GM12878 (cell line): Measurements from ENCODE around the gene FAM156A. TPM values are rescaled to one million over a fixed set of nuclear protein-coding genes. Genes with fewer than 3 reads are reported as not detected.

ENCODE experiments used
- ASH2L ChIP-seq: fragments of 300-600, 200-600 bp; sonication (generic); IDR thresholded peaks from 2 replicates; pipeline ENCODE4 v1.6.1; 2017; ENCODE audit warnings: low read depth, mild to moderate bottlenecking, borderline replicate concordance
- BACH1 ChIP-seq: fragments of 450-650 bp; IDR thresholded peaks from 2 replicates; pipeline ENCODE4 v1.6.1; 2017; ENCODE audit warnings: mild to moderate bottlenecking, borderline replicate concordance
- CBX5 ChIP-seq: sonication (generic); IDR thresholded peaks from 2 replicates; pipeline ENCODE4 v1.6.1; 2016; ENCODE audit warnings: low read depth, moderate library complexity, mild to moderate bottlenecking, inconsistent platforms
- EED ChIP-seq: sonication (generic); IDR thresholded peaks from 2 replicates; pipeline ENCODE4 v1.6.1; 2016; ENCODE audit warnings: antibody characterized with exemption, low read depth
- EGR1 ChIP-seq, 2 experiments: IDR thresholded peaks; 1 replicate in 1 of 2; 2 replicates in 1 of 2; pipeline ENCODE4 v1.6.1; 2011 to 2012; ENCODE audit warnings: low read depth in 2 of 2, low read length in 2 of 2, borderline replicate concordance in 1 of 2, mild to moderate bottlenecking in 1 of 2, moderate library complexity in 1 of 2
- IKZF1 ChIP-seq: fragments of 450-650 bp; conservative IDR thresholded peaks from 2 replicates; pipeline ENCODE4 v1.6.1; 2017; ENCODE audit warnings: antibody characterized with exemption, mild to moderate bottlenecking
- KLF5 ChIP-seq: fragments of 450-650 bp; IDR thresholded peaks from 2 replicates; pipeline ENCODE4 v1.6.1; 2014; ENCODE audit warnings: mild to moderate bottlenecking; ENCODE audit not compliant: partially characterized antibody
- MEF2B ChIP-seq: fragments of 450-650 bp; IDR thresholded peaks from 2 replicates; pipeline ENCODE4 v1.6.1; 2018; ENCODE audit warnings: mild to moderate bottlenecking, moderate library complexity; ENCODE audit not compliant: partially characterized antibody, poor library complexity, severe bottlenecking
- MTA2 ChIP-seq: fragments of 450-650 bp; IDR thresholded peaks from 2 replicates; pipeline ENCODE4 v1.6.1; 2016; ENCODE audit warnings: low read depth, mild to moderate bottlenecking, moderate library complexity
- MYC ChIP-seq: IDR thresholded peaks from 2 replicates; pipeline ENCODE4 v1.6.1; 2011; ENCODE audit warnings: mild to moderate bottlenecking, low read length, moderate library complexity, inconsistent platforms; ENCODE audit not compliant: insufficient read depth, insufficient replicate concordance, insufficient read length, severe bottlenecking
- NFIC ChIP-seq: IDR thresholded peaks from 2 replicates; pipeline ENCODE4 v1.6.1; 2012; ENCODE audit warnings: low read depth, mild to moderate bottlenecking, inconsistent platforms, low read length, moderate library complexity
- NFYA ChIP-seq: IDR thresholded peaks from 2 replicates; pipeline ENCODE4 v1.6.1; 2011; ENCODE audit warnings: low read depth, mild to moderate bottlenecking, low read length, improper control_type of control experiment, borderline replicate concordance
- NR2C2 ChIP-seq: IDR thresholded peaks from 2 replicates; pipeline ENCODE4 v1.6.1; 2011; ENCODE audit warnings: borderline replicate concordance, low read depth; ENCODE audit not compliant: control insufficient read depth, insufficient read length
- PML ChIP-seq: IDR thresholded peaks from 2 replicates; pipeline ENCODE4 v1.6.1; 2012; ENCODE audit warnings: low read length, inconsistent platforms
- POLR2AphosphoS2 ChIP-seq: IDR thresholded peaks from 2 replicates; pipeline ENCODE4 v1.6.1; 2011; ENCODE audit warnings: low read depth, mild to moderate bottlenecking, low read length, improper control_type of control experiment, moderate library complexity
- RAD21 ChIP-seq: IDR thresholded peaks from 2 replicates; pipeline ENCODE4 v1.6.1; 2011; ENCODE audit warnings: mild to moderate bottlenecking, low read depth, low read length, moderate library complexity; ENCODE audit not compliant: insufficient read depth
- RAD51 ChIP-seq: fragments of 450-650 bp; IDR thresholded peaks from 2 replicates; pipeline ENCODE4 v1.6.1; 2016; ENCODE audit warnings: moderate library complexity, mild to moderate bottlenecking, inconsistent platforms
- RB1 ChIP-seq: fragments of 450-650 bp; formaldehyde crosslinking; IDR thresholded peaks from 2 replicates; pipeline ENCODE4 v1.6.1; 2017; ENCODE audit warnings: mild to moderate bottlenecking, borderline replicate concordance
- RBBP5 ChIP-seq: fragments of 200-600 bp; sonication (generic); conservative IDR thresholded peaks from 2 replicates; pipeline ENCODE4 v1.6.1; 2016
- SMARCA5 ChIP-seq: fragments of 450-650 bp; IDR thresholded peaks from 2 replicates; pipeline ENCODE4 v1.6.1; 2017; ENCODE audit warnings: mild to moderate bottlenecking
- SMC3 ChIP-seq: IDR thresholded peaks from 2 replicates; pipeline ENCODE4 v1.6.1; 2011; ENCODE audit warnings: low read length, improper control_type of control experiment, borderline replicate concordance
- SP1 ChIP-seq: IDR thresholded peaks from one replicate; pipeline ENCODE4 v1.6.1; 2011; ENCODE audit warnings: low read depth, low read length
- SREBF1 ChIP-seq: IDR thresholded peaks from 2 replicates; pipeline ENCODE4 v1.6.1; 2012; ENCODE audit warnings: mild to moderate bottlenecking, low read length
- TAF1 ChIP-seq: IDR thresholded peaks from 2 replicates; pipeline ENCODE4 v1.6.1; 2011; ENCODE audit warnings: mild to moderate bottlenecking, low read depth, low read length, borderline replicate concordance
- TBL1XR1 ChIP-seq: IDR thresholded peaks from 2 replicates; pipeline ENCODE4 v1.6.1; 2012; ENCODE audit warnings: low read depth, low read length, improper control_type of control experiment
- WRNIP1 ChIP-seq: IDR thresholded peaks from 2 replicates; pipeline ENCODE4 v1.6.1; 2011; ENCODE audit warnings: low read depth, low read length, improper control_type of control experiment, borderline replicate concordance
- polyA plus RNA-seq, 11 experiments: library from polyadenylated mRNA; depleted of rRNA in 4 of 11; unstranded in 6 of 11; stranded (reverse) in 5 of 11; fragments of >200 nt; fragmentation: Nextera tagmentation in 4 of 11; fragmentation: Illumina TruSeq in 1 of 11; extraction: Ambion mirVana in 4 of 11; extraction: Trizol in 1 of 11; gene quantifications; 1 replicate in 1 of 11; 2 replicates in 10 of 11; pipeline versions ENCODE4 v1.2.1 to v1.2.3, GENCODE V29; 2011 to 2016; ENCODE audit warnings: inconsistent platforms in 2 of 11, missing spikeins in 2 of 11, low read depth in 1 of 11
- total RNA-seq, 4 experiments: library from RNA; depleted of rRNA in 3 of 4; stranded (reverse); fragments of >200 nt in 3 of 4; fragmentation: Illumina TruSeq in 1 of 4; extraction: Trizol in 1 of 4; gene quantifications; 2 replicates each; pipeline versions ENCODE4 v1.2.1 to v1.2.3, GENCODE V29; 2013 to 2021
- TF ChIP-seq, protein P1 (sequence below): fragments of 450-650 bp; IDR thresholded peaks from 2 replicates; pipeline ENCODE4 v1.6.1; 2017; ENCODE audit warnings: low read depth, mild to moderate bottlenecking, moderate library complexity
- TF ChIP-seq, protein P2 (sequence below): IDR thresholded peaks from 2 replicates; pipeline ENCODE4 v1.6.1; 2011; ENCODE audit warnings: mild to moderate bottlenecking, low read depth, low read length, moderate library complexity; ENCODE audit not compliant: insufficient replicate concordance
- TF ChIP-seq, protein P3 (sequence below): IDR thresholded peaks from 2 replicates; pipeline ENCODE4 v1.6.1; 2012; ENCODE audit warnings: low read depth, low read length, improper control_type of control experiment

FAM156A gene
- total and polyA plus RNA-seq, 10 of the 15 experiments (the other 5 are each of a cell fraction or from before 2014, with no cell fraction given) = 2.9 to 25.2 (median 16.3) TPM

DNA sequence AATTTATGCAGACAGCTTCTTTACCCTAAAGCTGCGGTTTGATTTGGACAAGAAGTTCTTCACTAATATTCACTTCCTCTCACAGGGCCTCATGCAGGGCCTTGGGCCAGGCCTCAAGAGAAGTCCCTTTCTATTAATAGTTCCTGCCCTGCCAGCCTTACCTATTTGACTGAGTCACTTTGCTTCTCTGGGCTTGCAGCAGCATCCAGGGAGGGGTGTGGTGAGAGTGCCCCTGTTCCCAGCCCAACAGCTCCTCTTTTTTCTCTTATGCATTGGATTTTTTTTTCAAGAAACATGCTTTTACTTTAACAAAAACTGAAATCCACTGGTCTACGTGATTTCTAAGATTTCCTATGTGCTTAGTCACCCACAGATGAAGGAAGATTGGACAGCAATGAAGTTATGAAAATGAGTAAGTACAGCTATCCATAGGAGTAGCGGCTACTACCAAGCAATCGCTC is 34.5 kb downstream of the FAM156A start (continued):
- TF ChIP-seq, protein P1, sequence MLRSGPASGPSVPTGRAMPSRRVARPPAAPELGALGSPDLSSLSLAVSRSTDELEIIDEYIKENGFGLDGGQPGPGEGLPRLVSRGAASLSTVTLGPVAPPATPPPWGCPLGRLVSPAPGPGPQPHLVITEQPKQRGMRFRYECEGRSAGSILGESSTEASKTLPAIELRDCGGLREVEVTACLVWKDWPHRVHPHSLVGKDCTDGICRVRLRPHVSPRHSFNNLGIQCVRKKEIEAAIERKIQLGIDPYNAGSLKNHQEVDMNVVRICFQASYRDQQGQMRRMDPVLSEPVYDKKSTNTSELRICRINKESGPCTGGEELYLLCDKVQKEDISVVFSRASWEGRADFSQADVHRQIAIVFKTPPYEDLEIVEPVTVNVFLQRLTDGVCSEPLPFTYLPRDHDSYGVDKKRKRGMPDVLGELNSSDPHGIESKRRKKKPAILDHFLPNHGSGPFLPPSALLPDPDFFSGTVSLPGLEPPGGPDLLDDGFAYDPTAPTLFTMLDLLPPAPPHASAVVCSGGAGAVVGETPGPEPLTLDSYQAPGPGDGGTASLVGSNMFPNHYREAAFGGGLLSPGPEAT = peak; percentile 43; the same call in 1 of the 2 replicates
- TF ChIP-seq EGR1 (IDR thresholded peaks at IDR 0.05; ENCODE audit: borderline replicate concordance in 1 of 2, low read depth in 2 of 2, low read length in 2 of 2) = no peak
- TF ChIP-seq, protein P2, sequence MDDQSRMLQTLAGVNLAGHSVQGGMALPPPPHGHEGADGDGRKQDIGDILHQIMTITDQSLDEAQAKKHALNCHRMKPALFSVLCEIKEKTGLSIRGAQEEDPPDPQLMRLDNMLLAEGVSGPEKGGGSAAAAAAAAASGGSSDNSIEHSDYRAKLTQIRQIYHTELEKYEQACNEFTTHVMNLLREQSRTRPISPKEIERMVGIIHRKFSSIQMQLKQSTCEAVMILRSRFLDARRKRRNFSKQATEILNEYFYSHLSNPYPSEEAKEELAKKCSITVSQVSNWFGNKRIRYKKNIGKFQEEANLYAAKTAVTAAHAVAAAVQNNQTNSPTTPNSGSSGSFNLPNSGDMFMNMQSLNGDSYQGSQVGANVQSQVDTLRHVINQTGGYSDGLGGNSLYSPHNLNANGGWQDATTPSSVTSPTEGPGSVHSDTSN = no peak
- no peak for TF ChIP-seq SMARCA5
- no peak for TF ChIP-seq MTA2
- 0 out of 2 replicates have a peak, but pooled peaks have one; percentile 33 for TF ChIP-seq ASH2L
- TF ChIP-seq CBX5 = no peak
- TF ChIP-seq RAD21 = no peak
- 0 out of 2 replicates have a peak, but pooled peaks have one; percentile 25 for TF ChIP-seq TBL1XR1
- no peak for TF ChIP-seq BACH1
- TF ChIP-seq TAF1 = no peak
- TF ChIP-seq POLR2AphosphoS2 = no peak
- TF ChIP-seq KLF5 = peak; percentile 25
- TF ChIP-seq RB1 = no peak
- no peak for TF ChIP-seq MYC
- TF ChIP-seq SMC3 = peak; percentile 7; the same call in 1 of the 2 replicates
- TF ChIP-seq MEF2B = peak; percentile 78
- no peak for TF ChIP-seq PML
- no peak for TF ChIP-seq SP1
- no peak for TF ChIP-seq RBBP5
- no peak for TF ChIP-seq NR2C2
- TF ChIP-seq IKZF1 = 0 out of 2 replicates have a peak, but pooled peaks have one; percentile 25
- TF ChIP-seq, protein P3, sequence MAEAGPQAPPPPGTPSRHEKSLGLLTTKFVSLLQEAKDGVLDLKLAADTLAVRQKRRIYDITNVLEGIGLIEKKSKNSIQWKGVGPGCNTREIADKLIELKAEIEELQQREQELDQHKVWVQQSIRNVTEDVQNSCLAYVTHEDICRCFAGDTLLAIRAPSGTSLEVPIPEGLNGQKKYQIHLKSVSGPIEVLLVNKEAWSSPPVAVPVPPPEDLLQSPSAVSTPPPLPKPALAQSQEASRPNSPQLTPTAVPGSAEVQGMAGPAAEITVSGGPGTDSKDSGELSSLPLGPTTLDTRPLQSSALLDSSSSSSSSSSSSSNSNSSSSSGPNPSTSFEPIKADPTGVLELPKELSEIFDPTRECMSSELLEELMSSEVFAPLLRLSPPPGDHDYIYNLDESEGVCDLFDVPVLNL = no peak
- no peak for TF ChIP-seq EED
- no peak for TF ChIP-seq WRNIP1
- TF ChIP-seq NFYA = no peak
- TF ChIP-seq RAD51 = no peak
- no peak for TF ChIP-seq NFIC
- TF ChIP-seq SREBF1 = no peak
